HG03575 (cell line): ENCODE results near the gene VGLL2.

Experiments
- ATAC-seq: cut with Tn5 transposase; IDR thresholded peaks from one replicate; pipeline ENCODE4 v1.9.1; 2021; ENCODE audit not compliant: unreplicated experiment, insufficient number of reproducible peaks, low FRiP score; ENCODE audit errors: extremely low read depth

The VGLL2 gene

DNA sequence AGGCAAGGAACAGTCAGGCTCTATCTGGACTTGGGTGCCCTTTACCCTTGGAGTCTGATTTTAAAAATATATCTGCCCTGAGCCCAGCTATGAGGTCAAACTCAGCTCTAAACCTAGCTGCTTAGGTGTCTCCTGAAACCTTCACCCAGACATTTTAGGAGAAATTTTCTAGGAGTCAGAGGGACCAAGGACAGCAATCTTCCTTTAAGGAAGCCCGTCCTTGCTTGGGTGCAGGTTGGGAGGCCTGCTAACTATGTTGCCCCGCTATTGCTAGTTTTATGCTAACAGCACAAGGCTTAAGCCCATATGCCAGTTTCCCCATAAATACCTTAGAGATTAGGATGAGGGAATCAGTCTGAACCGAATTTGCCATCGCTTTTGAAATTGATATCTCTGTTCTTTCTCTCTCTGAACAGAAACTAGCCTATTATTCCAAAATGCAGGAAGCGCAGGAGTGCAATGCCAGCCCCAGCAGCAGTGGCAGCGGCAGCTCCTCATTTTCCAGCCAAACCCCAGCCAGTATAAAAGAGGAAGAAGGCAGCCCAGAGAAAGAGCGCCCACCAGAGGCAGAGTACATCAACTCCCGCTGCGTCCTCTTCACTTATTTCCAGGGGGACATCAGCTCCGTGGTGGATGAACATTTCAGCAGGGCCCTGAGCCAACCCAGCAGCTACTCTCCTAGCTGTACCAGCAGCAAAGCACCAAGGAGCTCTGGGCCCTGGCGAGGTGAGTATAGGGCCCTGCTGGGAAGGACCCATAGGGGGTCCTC is 2.6 kb downstream of the VGLL2 start:
- ATAC-seq = no peak

DNA sequence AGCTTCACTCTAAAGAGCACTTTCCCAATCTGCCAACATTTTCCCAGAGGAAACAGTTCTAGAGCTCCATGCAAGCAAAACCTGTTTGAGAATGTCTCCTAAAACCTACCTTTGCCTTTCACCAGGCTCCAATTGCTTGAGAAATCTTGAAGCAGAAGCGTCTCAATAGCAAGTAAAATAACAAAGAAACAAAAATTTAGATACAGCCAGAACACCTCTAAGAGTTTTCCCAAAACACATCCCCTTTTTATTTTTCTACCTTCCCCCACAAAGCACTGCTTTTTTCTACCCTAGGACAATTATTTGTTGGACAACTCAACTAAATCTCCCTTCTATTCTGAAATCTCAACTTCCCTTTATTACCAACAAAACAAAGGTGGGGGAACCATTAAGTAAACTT is 3.6 kb downstream of the VGLL2 start:
- ATAC-seq = no peak

DNA sequence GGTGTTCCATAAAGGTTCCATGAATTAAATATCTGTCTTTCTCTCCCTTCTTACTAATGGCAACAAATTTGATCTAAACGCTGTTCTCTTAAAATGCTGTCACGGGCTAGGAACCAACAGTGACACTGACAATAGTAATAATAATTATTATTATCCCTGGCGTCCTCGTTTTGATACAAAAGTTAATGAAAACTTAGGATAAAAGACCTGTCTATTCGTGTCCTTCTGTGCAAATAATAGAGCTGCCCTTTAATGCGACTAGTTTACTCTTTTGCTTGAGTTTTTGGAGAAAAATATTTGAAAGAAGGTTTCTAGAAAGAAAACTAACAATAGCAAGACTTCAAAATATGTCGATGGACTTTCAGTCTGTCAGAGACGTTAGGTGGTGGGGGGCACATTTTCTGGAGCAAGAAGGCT is 4.3 kb downstream of the VGLL2 start:
- no peak for ATAC-seq

DNA sequence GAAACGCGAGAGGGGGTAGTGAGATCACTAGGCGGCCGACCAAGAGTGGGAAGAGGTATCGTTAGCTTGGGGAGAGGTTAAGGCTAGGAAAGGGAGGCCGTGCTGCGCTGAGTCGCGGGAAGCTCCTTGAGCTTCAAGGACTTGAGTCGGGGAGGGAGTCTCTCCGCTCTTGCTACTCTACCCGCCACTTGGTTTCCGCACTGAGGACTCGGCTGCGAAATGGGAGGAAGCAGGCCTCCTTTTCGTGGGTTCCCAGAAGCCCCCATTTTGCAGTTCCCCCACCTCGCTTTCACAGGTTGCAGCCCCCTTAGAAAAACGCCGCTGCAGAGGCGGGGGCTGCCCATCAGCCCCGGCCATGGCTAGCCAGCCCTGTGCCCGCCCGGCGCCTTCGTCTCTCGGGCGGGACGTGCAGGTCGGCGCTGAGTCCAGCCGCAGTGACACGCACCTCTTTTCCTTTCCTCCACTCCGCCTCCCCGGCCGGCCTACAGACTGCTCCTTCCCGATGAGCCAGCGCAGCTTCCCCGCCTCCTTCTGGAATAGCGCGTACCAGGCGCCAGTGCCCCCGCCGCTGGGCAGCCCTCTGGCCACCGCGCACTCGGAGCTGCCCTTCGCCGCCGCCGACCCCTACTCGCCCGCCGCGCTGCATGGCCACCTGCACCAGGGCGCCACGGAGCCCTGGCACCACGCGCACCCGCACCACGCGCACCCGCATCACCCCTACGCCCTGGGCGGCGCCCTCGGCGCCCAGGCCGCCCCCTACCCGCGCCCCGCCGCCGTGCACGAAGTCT is 4.9 kb downstream of the VGLL2 start:
- no peak for ATAC-seq

DNA sequence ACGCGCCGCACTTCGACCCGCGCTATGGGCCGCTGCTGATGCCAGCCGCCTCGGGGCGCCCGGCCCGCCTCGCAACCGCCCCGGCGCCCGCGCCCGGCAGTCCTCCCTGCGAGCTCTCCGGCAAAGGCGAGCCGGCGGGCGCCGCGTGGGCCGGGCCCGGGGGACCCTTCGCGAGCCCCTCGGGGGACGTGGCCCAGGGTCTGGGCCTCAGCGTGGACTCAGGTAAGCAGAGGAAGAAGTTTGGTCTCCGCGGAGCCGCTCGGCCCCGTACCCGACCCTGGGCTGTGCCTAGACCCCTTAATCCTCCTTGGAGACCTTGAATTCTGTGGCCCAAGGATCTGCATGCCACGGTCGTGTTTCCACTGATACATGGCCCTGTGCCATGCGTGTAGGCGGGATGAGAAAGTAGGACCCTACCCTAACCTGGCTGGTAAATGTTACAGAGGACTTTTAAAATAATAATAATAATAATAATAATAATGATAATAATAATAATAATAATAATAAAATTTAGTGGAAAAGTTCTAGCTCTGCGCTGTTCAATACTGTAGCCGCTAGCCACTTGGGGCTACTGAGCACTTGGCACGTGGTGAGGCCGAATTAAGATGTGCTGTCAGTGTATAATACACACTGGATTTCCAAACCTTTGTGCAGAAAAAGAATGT is 5.6 kb downstream of the VGLL2 start:
- no peak for ATAC-seq

DNA sequence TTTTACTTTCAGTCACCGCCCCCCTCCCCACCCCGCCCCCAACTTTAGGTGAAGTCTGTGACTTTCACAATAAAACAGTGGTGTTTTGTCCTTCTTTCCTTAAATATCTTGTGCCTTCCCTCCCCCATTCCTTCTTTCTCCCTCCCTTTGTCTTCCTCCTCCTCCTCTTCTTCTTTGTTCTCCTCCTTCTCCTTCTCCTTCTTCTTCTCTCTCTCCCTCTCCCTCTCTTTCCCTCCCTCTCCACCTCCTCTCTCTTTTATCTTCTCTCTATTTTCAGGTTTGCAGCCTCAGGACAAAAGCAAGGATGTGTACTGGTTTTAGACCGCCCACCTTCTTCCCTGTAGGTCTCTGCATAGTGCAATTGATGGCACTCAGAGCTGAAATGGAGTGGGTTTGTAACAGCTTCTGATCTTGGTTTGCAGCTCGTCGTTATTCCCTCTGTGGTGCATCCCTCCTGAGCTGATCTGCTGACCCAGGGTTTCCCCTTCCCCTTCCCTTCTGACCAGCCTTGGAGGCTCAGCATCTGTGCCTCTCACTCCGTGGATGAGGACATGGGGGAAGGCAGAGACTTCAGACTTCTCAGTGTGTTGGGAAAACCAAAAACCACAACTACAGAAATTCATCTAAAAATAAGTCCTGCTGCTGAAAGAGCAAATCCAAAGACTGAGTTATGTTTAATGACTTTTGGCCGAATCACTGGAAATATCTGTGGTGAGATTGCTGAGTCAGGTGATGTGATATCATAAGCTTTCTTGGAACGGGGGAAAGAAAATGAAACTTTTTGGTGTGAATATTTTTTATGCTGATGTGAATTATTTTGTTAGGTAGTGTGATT is 6.9 kb downstream of the VGLL2 start:
- no peak for ATAC-seq

DNA sequence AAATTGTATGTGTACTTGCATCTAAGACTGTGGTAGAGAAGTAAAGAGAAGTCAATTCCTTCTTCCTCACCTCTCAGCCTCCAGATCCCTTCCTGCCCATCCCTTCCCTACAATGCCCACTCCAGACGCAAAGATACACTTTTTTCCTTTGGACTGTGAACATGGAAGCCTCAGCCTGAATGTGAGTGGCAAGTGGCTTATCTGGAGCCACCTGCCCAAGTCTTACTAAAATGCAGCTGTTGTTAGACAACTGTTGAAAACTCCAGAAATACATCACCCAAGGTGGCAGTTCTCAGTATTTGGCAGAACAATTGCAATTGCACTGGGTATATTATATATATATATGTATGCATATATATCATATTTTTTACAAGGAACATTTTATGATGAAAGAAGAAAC is 7.5 kb downstream of the VGLL2 start:
- no peak for ATAC-seq

DNA sequence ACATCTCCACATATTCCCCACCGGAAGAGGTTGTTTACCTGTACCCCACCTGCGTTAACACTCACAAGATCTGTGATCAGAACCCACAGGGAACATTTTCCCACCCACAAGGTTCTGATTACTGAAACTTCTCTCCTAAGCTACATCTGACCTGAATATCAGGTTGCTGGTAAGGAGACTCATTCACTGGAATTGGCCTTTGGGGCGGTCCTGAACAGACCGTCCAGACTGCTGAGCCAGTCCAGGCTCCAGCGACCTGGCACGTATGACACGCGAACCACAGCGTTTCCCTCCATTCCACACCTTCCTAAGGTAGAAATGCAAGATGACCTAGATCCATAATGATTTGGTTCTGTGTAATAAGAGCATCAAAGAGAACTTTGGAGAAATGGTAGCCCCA is 9.8 kb downstream of the VGLL2 start:
- ATAC-seq = no peak

DNA sequence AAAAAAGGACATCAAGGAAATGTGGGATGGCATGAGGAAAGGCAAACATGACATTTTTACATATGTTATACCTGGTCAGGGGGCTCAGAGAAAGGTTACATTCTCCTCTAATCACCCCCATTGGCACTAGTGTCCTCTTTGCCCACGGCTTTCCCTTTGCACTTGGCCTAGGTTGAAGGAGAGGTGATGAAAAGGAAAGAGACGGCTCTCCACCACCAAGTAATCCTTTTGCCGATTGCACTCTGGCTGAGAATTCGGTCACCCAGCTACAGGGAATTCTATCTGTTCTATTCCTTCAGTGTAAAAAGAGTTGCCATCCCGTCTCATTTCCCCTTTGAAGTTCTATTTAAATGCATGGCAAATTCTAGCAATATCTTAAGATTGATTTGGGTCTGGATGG is 10.4 kb downstream of the VGLL2 start:
- ATAC-seq = no peak

DNA sequence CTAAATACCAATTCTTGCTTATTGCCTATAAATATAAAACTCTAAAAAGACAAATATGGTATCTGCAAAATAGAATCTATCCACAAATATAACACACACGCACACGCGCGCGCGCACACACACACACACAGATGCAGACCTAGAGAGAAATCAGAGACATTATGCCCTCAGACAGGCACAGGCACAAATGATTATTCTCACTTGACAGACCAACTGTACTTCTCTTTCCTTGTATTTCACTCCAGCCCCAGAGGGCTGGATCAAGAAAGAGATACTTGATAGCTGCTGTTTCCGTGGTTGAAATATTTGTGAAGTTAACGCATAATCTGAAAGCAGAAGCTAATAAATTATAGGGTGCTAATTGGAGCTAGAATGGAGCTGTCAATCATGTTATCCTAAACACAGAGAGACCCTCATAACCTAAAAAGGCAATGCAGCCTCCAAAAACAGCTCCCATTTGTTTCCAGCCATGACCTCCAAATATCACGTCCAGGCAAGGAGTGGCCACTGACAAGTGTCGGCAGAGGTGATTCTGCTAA is 11.5 kb downstream of the VGLL2 start:
- no peak for ATAC-seq

DNA sequence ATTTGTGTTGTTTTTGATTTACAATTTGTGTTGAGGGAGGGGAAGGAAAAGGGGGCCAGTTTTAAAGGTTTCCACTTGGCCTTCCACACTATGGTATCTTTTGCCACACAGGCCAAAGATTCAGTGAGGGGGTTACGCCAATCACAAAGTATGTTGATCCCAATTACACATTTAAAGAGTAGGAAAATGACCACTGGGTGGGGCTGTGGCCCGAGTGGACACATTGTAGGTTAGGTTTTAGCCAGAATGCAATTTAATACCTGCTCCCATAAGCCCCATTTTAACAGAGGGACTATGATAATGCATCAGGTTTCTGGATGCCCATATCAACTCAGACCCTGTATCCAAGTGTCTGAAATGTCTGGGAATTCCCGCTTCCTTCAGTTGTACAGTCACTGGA is 15.6 kb downstream of the VGLL2 start:
- ATAC-seq = no peak

DNA sequence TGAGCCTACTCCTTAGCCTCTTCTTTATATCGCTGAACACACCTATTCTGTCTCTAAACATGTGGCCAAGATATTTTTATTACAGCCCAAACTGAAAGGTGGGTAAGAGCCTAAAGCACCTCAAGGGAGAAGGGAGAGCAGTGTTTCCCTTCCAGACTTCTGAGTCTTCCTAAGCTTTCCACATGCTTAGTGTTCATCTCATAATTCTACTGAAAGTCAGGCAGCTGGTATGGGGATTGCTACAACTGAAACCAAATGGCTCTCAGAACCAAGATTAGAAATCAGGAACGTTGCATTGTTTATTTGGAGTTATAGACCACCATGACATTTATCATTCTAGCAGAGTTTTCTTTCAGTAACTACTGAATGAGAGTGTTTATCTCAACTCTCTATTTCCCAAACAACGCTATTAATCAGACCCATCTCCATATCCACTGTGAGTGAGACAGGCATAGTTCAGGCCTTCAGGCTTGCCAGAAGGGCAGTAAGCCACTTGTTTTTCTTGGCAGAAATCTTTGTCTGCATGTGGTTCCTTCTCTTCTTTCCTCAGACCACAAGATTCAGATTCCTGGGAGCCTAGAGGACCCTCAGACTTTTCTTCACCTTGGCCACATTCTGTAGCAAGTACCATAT is 22.8 kb downstream of the VGLL2 start:
- no peak for ATAC-seq

DNA sequence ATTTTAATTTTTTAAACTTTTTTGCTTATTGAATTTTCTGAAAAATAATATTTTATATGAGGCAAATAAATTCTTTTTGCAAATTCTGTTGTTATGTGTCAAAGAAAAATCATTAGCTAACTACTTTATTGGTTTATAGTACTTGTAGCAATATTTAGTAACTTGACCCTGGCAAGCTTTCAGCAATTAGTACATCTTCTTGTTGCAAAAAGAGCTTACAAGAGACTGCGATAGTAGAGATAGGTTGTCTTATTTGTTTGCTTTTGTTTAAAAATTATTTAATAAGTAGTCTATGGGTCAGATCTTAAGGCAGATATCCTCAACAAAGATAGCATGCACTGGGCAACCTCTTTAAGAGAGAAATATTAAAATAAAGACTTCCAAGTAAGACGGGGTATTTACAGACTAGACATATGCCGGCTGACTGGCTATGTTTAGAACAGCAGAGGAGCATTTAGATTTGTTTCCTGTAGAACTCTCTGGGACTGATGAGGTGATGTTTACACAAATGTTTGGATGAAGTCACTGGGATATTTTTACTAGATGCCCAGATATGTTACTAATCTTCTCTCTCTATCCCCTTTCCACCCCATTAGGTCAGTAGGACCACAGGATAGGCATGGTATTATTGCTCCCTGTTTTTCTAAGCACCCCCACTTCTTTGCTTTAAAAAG is 25.0 kb downstream of the VGLL2 start:
- no peak for ATAC-seq

DNA sequence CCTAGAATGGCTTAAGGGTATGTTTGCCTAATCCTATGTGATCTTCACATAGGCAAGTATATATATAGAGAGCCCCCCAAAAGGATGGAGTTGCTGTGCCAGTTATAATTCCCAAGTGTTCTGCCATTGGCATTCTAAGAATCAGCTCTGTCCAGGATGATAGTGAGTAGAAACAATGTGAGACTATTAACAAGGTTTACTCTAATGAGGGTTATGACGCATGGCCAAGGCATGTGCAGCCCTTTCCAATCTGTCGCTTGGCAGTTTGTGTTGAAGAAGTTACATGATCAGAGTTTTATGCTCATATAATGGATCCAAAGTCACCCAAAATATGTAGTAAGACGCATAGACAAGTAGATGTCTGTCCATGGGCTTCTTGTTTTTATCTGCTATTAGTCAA is 33.6 kb downstream of the VGLL2 start:
- no peak for ATAC-seq

DNA sequence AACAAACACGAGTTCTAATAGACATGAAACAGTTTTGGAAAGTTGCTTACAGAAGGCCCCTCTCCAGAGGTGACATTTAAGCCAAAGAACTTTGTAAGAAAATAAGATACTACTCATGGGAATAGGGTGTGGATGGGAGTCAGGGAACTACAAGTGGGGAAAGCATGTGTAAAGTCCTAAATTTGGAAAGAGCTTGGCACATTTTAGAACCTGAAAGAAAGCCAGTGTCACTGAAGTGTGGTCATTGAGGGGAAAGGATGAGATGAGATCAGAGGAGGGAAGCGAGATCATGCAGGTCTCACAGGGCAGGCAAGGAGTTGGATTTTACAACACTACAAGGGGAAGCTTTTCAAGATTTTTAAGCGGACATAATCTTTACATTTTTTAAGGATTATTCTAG is 38.0 kb downstream of the VGLL2 start:
- ATAC-seq = no peak

DNA sequence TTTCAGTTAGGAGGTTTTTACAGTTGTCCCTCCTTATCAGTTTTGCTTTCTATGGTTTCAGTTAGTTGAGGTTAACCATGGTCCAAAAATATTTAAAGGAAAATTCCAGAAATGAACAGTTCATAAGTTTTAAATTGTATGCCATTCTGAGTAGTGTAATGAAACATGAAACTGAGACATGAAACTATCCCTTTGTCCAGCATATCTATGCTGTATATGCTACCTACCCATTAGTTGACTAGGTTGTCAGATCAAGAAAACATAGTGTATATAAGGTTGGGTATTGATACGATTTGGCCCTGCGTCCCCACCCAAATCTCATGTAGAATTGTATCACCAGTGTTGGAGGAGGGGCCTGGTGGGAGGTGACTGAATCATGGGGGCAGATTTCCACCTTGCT is 39.1 kb downstream of the VGLL2 start:
- no peak for ATAC-seq

DNA sequence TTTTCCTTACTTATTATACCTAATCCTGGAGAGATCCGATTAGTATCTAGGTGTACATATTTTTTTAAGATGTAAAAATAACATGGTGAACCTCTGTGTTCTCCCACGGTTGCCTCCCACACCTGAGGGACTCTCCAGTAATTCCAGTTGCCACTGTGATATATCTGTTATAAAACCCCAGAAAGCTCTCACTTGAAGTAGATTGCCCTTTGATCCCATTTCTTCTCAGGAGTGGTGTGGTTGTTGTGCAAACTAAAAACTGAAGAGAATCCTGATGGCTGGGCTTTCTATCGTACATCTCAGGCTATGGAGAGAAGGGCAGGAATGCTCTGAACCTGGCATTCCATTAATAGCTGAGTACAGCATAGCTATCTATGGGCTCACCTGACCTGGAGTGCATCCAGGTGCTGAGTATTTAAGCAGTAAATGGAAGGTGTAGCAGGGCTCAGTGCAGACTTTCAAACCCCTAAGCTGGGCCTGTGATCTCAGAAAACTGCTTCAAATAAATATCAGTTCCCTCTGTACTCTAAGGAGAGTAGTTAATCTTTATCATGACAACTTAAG is 41.0 kb downstream of the VGLL2 start:
- no peak for ATAC-seq

DNA sequence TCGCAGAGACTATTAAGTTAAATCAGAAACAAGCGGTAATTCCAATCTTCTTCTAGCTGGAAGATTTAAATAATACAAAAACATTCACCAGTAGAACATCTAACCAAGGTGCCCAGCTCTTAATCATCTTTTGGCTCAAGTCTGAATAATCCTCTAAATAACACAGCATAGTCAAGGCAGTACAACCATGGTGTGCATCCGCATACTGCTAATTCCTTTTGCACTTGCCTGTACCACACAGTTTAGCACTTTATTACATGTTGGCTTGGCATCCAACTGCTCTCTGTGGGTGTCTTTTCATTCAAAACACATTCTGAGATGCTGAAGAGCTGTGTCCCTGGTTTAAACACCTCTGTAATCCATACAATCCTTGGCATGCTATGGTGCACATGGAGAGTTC is 42.3 kb downstream of the VGLL2 start:
- ATAC-seq = no peak
